Measurements from ENCODE around the gene ADCY5.

The ADCY5 gene

DNA sequence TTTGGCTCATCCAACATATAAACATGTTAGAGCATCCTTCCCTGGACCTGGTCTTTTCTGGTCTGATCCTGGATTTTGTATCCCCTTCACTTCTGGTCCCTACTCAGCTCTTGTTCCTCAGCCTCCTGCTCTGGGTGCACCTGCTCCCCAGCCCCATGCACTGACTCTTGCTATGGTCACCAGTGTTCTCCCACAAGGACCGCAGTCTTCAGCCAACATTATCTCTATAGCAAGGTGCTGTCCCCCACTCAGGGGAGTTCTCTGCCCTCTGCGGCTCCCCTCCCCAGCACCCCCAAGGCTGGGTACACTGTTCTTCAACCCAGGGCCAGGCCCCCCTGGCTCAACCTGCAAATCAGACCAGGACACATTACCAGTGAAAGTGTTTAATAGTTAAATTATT is 167.0 kb downstream of the ADCY5 start:
- no peak for TF ChIP-seq HDGF (IDR thresholded peaks at IDR 0.05; ENCODE audit: borderline replicate concordance)
- no peak for TF ChIP-seq SP1 (IDR thresholded peaks at IDR 0.05)
- no peak for TF ChIP-seq FOXK2 (IDR thresholded peaks at IDR 0.05)
- no peak for TF ChIP-seq FOXA1 (IDR thresholded peaks at IDR 0.05)
- no peak for TF ChIP-seq CTBP1 (IDR thresholded peaks at IDR 0.05; ENCODE audit: borderline replicate concordance)
- no peak for TF ChIP-seq ARNT (IDR thresholded peaks at IDR 0.05)
- no peak for TF ChIP-seq ZNF384 (IDR thresholded peaks at IDR 0.05)
- TF ChIP-seq ELF4 (IDR thresholded peaks at IDR 0.05): no peak
- TF ChIP-seq BHLHE40 (IDR thresholded peaks at IDR 0.05; ENCODE audit: borderline replicate concordance): no peak
- TF ChIP-seq SUZ12 (IDR thresholded peaks at IDR 0.05): no peak
- no peak for TF ChIP-seq L3MBTL2 (conservative IDR thresholded peaks at IDR 0.05)
- TF ChIP-seq PKNOX1 (IDR thresholded peaks at IDR 0.05): no peak
- no peak for TF ChIP-seq LEF1 (IDR thresholded peaks at IDR 0.05; ENCODE audit: borderline replicate concordance)
- TF ChIP-seq TARDBP (IDR thresholded peaks at IDR 0.05): no peak
- no peak for TF ChIP-seq NFRKB (IDR thresholded peaks at IDR 0.05)
- CTCF ChIA-PET: no interaction called here
- POLR2A ChIA-PET: no interaction called here
- peak; percentile 1 for DNase-seq (ENCODE audit: extremely low spot score)

- TF ChIP-seq HDGF (IDR thresholded peaks at IDR 0.05; ENCODE audit: borderline replicate concordance): no peak
- no peak for TF ChIP-seq FOXA1 (IDR thresholded peaks at IDR 0.05)
- TF ChIP-seq ARNT (IDR thresholded peaks at IDR 0.05): no peak
- TF ChIP-seq CTBP1 (IDR thresholded peaks at IDR 0.05; ENCODE audit: borderline replicate concordance): no peak
- TF ChIP-seq LEF1 (IDR thresholded peaks at IDR 0.05; ENCODE audit: borderline replicate concordance): no peak
- no peak for TF ChIP-seq SUZ12 (IDR thresholded peaks at IDR 0.05)
- CTCF ChIA-PET: no interaction called here
- POLR2A ChIA-PET: no interaction called here
- DNase-seq (ENCODE audit: extremely low spot score): peak; percentile 0
Measured at GRCh38 chr3:123281406-123281805, 167.5 kb downstream of the ADCY5 start.

GRCh38 chr3:123279121-123279520 is 169.8 kb downstream of the ADCY5 start:
- ChIA-PET POLR2A (no interaction called here), CTCF (no interaction called here)
- no peak for DNase-seq (ENCODE audit: extremely low spot score)
- TF ChIP-seq ZNF384 (IDR thresholded peaks at IDR 0.05) (no peak), BHLHE40 (IDR thresholded peaks at IDR 0.05; ENCODE audit: borderline replicate concordance) (no peak), FOXM1 (IDR thresholded peaks at IDR 0.05; ENCODE audit: borderline replicate concordance) (no peak), FOXA1 (IDR thresholded peaks at IDR 0.05) (no peak), ARNT (IDR thresholded peaks at IDR 0.05) (no peak), PKNOX1 (IDR thresholded peaks at IDR 0.05) (no peak), L3MBTL2 (conservative IDR thresholded peaks at IDR 0.05) (no peak), SUZ12 (IDR thresholded peaks at IDR 0.05) (no peak), ELF4 (IDR thresholded peaks at IDR 0.05) (no peak)

GRCh38 chr3:123278446-123278845 is 170.4 kb downstream of the ADCY5 start:
- ChIA-PET CTCF (no interaction called here), POLR2A (no interaction called here)
- no peak for DNase-seq (ENCODE audit: extremely low spot score)
- TF ChIP-seq BHLHE40 (IDR thresholded peaks at IDR 0.05; ENCODE audit: borderline replicate concordance): no peak

- POLR2A ChIA-PET: no interaction called here
- CTCF ChIA-PET: no interaction called here
- no peak for DNase-seq (ENCODE audit: extremely low spot score)
- no peak for TF ChIP-seq ARNT (IDR thresholded peaks at IDR 0.05)
- no peak for TF ChIP-seq ZNF384 (IDR thresholded peaks at IDR 0.05)
- TF ChIP-seq TARDBP (IDR thresholded peaks at IDR 0.05): no peak
- no peak for TF ChIP-seq LEF1 (IDR thresholded peaks at IDR 0.05; ENCODE audit: borderline replicate concordance)
- no peak for TF ChIP-seq ELF4 (IDR thresholded peaks at IDR 0.05)
- no peak for TF ChIP-seq SP1 (IDR thresholded peaks at IDR 0.05)
- TF ChIP-seq CTBP1 (IDR thresholded peaks at IDR 0.05; ENCODE audit: borderline replicate concordance): no peak
- TF ChIP-seq FOXK2 (IDR thresholded peaks at IDR 0.05): no peak
- TF ChIP-seq NFRKB (IDR thresholded peaks at IDR 0.05): no peak
- TF ChIP-seq FOXM1 (IDR thresholded peaks at IDR 0.05; ENCODE audit: borderline replicate concordance): no peak
Measured at GRCh38 chr3:123277106-123277505, 171.8 kb downstream of the ADCY5 start.

DNA sequence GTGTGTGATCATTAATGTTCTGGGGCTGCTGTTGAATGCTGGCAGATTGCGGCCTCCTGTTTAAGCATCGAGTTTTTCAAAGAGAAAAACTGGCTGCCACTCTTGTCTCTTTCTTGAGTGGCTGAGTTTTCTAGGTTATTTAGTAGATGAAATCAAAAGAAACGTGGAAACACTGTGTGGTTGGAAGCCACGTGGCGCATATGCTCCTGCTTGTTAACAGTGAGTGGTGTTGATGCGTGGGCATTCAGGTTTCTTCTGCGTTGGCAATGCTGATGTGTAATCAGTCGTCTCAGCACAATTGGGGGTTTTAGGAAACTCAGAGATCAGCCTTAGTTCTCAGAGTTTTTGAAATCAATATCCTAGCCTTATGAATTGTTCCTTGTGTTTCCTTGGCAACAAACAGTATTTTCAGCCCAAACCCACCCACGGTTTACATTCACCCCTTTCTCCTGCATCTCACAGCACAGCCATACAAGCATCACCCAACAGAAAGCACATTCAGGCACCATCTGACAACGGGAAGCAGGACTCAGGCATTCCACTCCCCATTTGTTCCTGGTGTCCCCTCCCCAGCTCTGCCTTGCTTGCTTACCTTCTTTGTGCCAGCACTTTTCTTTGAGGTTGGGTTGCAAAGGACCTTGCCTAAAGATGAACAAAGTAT is 172.4 kb downstream of the ADCY5 start:
- CTCF ChIA-PET: no interaction called here

DNA sequence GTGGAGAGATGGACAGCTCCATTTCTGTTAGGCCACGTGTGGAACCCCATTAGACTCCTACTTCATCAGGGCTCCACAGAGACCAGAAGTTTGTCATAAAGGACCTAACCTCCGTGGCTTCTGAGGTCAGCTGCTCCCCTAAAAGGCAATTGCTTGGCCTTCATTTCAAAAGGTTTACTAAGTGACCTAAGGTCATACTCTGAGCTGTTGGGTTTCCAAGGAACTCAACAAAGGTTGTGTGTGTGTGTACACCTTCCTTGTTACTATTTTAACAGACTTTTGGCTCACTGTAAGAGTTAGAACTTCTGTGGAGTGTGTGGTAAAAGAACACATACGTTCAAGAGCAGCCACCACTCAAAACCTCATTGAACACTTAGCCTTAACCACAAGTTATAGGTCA is 173.2 kb downstream of the ADCY5 start:
- no peak for TF ChIP-seq CTBP1 (IDR thresholded peaks at IDR 0.05; ENCODE audit: borderline replicate concordance)
- no peak for TF ChIP-seq ZNF384 (IDR thresholded peaks at IDR 0.05)
- no peak for TF ChIP-seq LEF1 (IDR thresholded peaks at IDR 0.05; ENCODE audit: borderline replicate concordance)
- TF ChIP-seq SP1 (IDR thresholded peaks at IDR 0.05): no peak
- TF ChIP-seq ARNT (IDR thresholded peaks at IDR 0.05): no peak
- no peak for TF ChIP-seq NFRKB (IDR thresholded peaks at IDR 0.05)
- no peak for TF ChIP-seq ELF4 (IDR thresholded peaks at IDR 0.05)
- no peak for TF ChIP-seq FOXK2 (IDR thresholded peaks at IDR 0.05)
- no peak for TF ChIP-seq L3MBTL2 (conservative IDR thresholded peaks at IDR 0.05)
- no peak for TF ChIP-seq FOXM1 (IDR thresholded peaks at IDR 0.05; ENCODE audit: borderline replicate concordance)
- no peak for TF ChIP-seq HDGF (IDR thresholded peaks at IDR 0.05; ENCODE audit: borderline replicate concordance)
- TF ChIP-seq SUZ12 (IDR thresholded peaks at IDR 0.05): no peak
- no peak for TF ChIP-seq FOXA1 (IDR thresholded peaks at IDR 0.05)
- no peak for TF ChIP-seq TARDBP (IDR thresholded peaks at IDR 0.05)
- TF ChIP-seq BHLHE40 (IDR thresholded peaks at IDR 0.05; ENCODE audit: borderline replicate concordance): no peak
- no peak for TF ChIP-seq PKNOX1 (IDR thresholded peaks at IDR 0.05)
- ChIA-PET POLR2A (no interaction called here), CTCF (no interaction called here)
- DNase-seq (ENCODE audit: extremely low spot score): no peak

More for the DNA sequence above, 172.4 kb downstream of the ADCY5 start:
- TF ChIP-seq FOXM1 (IDR thresholded peaks at IDR 0.05; ENCODE audit: borderline replicate concordance): no peak
- no peak for TF ChIP-seq SP1 (IDR thresholded peaks at IDR 0.05)
- no peak for TF ChIP-seq ELF4 (IDR thresholded peaks at IDR 0.05)
- TF ChIP-seq BHLHE40 (IDR thresholded peaks at IDR 0.05; ENCODE audit: borderline replicate concordance): no peak
- no peak for TF ChIP-seq L3MBTL2 (conservative IDR thresholded peaks at IDR 0.05)
- no peak for TF ChIP-seq TARDBP (IDR thresholded peaks at IDR 0.05)
- TF ChIP-seq NFRKB (IDR thresholded peaks at IDR 0.05): no peak
- no peak for TF ChIP-seq CTBP1 (IDR thresholded peaks at IDR 0.05; ENCODE audit: borderline replicate concordance)
- no peak for TF ChIP-seq HDGF (IDR thresholded peaks at IDR 0.05; ENCODE audit: borderline replicate concordance)
- TF ChIP-seq ARNT (IDR thresholded peaks at IDR 0.05): no peak
- no peak for TF ChIP-seq ZNF384 (IDR thresholded peaks at IDR 0.05)
- no peak for TF ChIP-seq FOXK2 (IDR thresholded peaks at IDR 0.05)
- no peak for TF ChIP-seq LEF1 (IDR thresholded peaks at IDR 0.05; ENCODE audit: borderline replicate concordance)
- no peak for TF ChIP-seq SUZ12 (IDR thresholded peaks at IDR 0.05)
- TF ChIP-seq FOXA1 (IDR thresholded peaks at IDR 0.05): no peak
- POLR2A ChIA-PET: no interaction called here
- DNase-seq (ENCODE audit: extremely low spot score): no peak

Measured in HEK293T (cell line).